Breast epithelium (tissue), 4 donors: ENCODE results near the gene SLC18B1. TPM values are rescaled to one million over a fixed set of nuclear protein-coding genes. Genes with fewer than 3 reads are reported as not detected.

Source experiments
- DNase-seq, 2 donors: peaks; one replicate each; pipeline ENCODE4 v3.0.0-alpha.2; 2019; ENCODE audit warnings: low spot score in 2 of 2
- H3K27ac ChIP-seq, 2 donors: fragments of 200-600 bp; sonication (generic) in 1 of 2; one replicate each; pipeline ENCODE4 v1.5.1; 2016 to 2019; ENCODE audit warnings: mild to moderate bottlenecking in 1 of 2
- H3K27me3 ChIP-seq, 2 donors: fragments of 200-600 bp; sonication (generic) in 1 of 2; one replicate each; pipeline versions ENCODE4 v1.5.1 to v1.6.0; 2017 to 2019; ENCODE audit warnings: control low read depth in 1 of 2, mild to moderate bottlenecking in 1 of 2
- H3K36me3 ChIP-seq: fragments of 200-600 bp; one replicate; pipeline ENCODE4 v1.5.1; 2019
- H3K4me1 ChIP-seq, 2 donors: fragments of 200-600 bp; sonication (generic); one replicate each; pipeline ENCODE4 v1.5.1; 2016 to 2019; ENCODE audit warnings: control low read depth in 1 of 2
- H3K4me3 ChIP-seq, 3 donors: fragments of 200-600 bp; sonication (generic); 1 replicate in 2 of 3; 2 replicates in 1 of 3; pipeline ENCODE4 v1.5.1; 2016 to 2019; ENCODE audit warnings: mild to moderate bottlenecking in 3 of 3, moderate library complexity in 2 of 3
- H3K9me3 ChIP-seq, 2 donors: fragments of 200-600 bp; sonication (generic) in 1 of 2; one replicate each; pipeline ENCODE4 v1.5.1; 2016 to 2019; ENCODE audit warnings: control low read depth in 1 of 2
- CTCF ChIP-seq, 3 donors: fragments of 450-650 bp; IDR thresholded peaks; one replicate each; pipeline ENCODE4 v1.5.1; 2016 to 2017; ENCODE audit warnings: antibody characterized with exemption in 3 of 3, mild to moderate bottlenecking in 3 of 3, moderate library complexity in 3 of 3
- POLR2A ChIP-seq: fragments of 450-650 bp; IDR thresholded peaks from one replicate; pipeline ENCODE4 v1.6.1; 2016; ENCODE audit warnings: antibody characterized with exemption, mild to moderate bottlenecking, moderate library complexity
- POLR2AphosphoS5 ChIP-seq, 3 donors: sonication (generic); formaldehyde crosslinking; IDR thresholded peaks; one replicate each; pipeline ENCODE4 v1.6.1; 2017; ENCODE audit warnings: antibody characterized with exemption in 3 of 3
- intact Hi-C: fragments of 100-400 bp; cut with DNase I; formaldehyde crosslinking; loops from one replicate; pipeline ENCODE4 v1.15.1; 2023; ENCODE audit warnings: low total_unique reads
- total RNA-seq, 3 donors: library from RNA; depleted of rRNA; stranded (reverse); fragments of >200 nt; gene quantifications; one replicate each; pipeline ENCODE4 v1.1.0, GENCODE V29; 2016

Gene SLC18B1
- total RNA-seq, 3 donors from 2014 or later = 8.2 to 14.6 (median 14.1) TPM

DNA sequence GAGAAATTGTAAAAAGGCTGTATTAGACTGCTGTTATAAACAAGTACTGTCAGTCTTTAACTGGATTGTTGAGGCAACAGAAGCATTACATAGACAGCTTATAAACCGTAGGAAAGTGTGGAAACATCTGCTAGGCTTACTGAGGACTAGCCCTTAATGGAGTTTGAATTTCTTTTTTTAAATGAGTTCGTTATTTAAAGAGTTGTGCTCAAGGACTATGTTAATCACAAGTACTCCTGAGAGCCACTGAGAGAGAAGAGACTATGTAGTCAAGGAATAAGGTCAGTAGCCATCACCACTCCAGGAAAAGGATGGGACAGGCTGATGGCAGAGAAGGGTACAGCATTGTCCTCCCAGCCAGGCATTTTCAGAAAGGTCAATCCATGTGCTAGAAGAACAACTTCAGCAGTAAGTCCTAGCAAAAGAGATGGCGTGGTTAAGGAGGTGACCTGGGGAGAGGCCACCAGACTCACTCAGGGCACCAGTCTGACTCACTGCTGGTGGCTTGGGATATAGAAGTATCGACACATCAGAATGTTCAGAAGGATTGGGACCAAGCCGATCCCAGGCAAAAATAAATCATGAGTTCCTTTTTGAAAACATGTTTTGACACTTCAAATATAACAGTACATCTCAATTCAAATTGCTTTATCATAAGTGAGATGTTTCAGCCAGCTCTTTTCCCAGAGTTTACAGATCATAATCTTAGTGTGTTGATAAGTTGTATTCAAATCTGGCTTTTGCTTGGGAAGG lies 22.4 kb upstream of the SLC18B1 start:
- H3K4me1 ChIP-seq = peaks cover 0 to 9% of the 10 kb centered on the region in 2 donors
- no peak for DNase-seq
- H3K27me3 ChIP-seq = no peaks in the 10 kb centered on the region
- H3K9me3 ChIP-seq = no peaks in the 10 kb centered on the region
- intact Hi-C loops = no loop called here
- H3K4me3 ChIP-seq = no peak overlapping the region
- no peak for TF ChIP-seq POLR2AphosphoS5 (IDR thresholded peaks at IDR 0.05)
- no peak for TF ChIP-seq CTCF (IDR thresholded peaks at IDR 0.05)
- TF ChIP-seq POLR2A = no peak
- H3K36me3 ChIP-seq = no peaks in the 10 kb centered on the region
- no peak overlapping the region for H3K27ac ChIP-seq

DNA sequence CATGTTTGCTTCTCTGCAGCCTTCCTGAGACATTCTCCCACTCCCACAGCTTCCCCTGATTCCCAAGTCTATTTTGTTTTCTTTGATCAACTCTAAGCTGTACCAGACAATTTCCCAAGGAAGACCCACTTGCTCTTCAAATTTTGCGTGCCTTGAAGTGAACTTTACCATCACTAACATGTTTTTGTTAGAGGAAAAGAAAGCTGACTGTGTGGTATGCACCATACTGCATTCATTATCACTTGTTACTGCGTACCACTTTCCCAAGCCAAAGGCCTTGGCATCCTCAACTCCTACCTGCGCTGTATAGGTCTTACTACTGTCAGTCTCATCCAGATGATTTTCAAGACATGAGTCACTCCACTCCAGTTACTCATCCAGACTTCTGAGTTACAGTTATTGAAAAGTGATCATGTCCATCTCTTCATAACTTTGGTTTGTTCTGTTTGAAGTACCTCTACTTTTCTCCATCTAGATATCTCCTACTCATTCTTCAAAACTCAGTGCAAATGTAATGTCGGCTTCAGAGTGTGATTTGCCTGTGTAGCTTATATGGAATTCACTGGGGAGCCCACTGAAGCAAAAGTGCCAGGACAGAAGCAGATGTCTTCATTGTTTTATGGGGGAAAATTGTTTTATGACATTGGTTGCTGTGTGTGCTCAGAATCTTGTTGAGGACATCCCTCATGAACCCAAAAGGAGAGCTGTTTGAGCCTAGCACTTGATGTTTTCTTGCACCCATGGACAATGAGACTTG lies 21.1 kb upstream of the SLC18B1 start:
- Histone ChIP-seq H3K9me3 (no peaks in the 10 kb centered on the region), H3K36me3 (no peaks in the 10 kb centered on the region), H3K27me3 (no peaks in the 10 kb centered on the region), H3K4me3 (no peak overlapping the region), H3K4me1 (peaks cover 0 to 15% of the 10 kb centered on the region in 2 donors), H3K27ac (no peak overlapping the region)
- no peak for TF ChIP-seq POLR2A
- no peak for TF ChIP-seq CTCF (IDR thresholded peaks at IDR 0.05)
- TF ChIP-seq POLR2AphosphoS5 (IDR thresholded peaks at IDR 0.05) = no peak
- no peak for DNase-seq
- intact Hi-C loops = no loop called here

DNA sequence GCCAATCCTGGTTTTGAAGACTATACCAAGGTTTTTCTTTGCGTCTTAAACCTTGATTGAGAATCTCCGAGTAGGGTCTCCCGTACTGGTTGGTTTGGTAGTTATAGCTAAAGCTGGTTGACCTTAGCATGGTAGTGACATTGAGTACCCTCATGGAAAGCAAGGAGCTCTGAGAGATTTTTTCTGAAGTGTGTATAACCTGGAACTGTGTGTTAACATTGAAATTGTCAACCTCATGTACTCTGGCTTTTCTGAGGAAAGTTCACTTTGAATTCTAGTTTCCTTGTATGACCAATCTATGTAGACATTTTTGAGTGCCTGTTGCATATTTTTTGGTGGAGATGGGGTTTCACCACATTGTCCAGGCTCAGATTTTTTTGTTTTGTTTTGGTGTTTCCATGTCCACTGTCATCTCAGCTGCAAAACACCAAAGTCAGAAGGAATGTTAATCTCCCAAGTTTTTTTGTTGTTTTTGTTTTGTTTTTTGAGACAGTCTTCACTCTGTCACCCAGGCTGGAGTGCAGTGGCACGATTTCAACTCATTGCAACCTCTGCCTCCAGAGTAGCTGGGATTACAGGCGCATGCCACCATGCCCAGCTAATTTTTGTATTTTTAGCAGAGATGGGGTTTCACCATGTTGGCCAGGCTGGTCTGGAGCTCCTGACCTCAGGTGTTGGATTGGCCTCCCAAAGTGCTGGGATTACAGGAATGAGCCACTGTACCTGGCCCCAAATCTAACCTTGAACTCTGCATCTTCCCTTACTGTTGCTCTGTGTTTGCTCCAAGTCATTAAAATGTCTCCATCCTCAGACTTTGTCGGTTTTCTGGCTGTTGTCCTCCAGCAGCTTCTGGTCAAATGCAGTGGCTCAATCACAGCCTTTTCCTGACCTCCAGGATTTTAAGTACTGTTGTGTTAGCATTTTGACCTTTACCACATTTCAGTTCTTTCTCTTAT lies 20.2 kb upstream of the SLC18B1 start:
- no peaks in the 10 kb centered on the region for H3K36me3 ChIP-seq
- intact Hi-C loops = no loop called here
- TF ChIP-seq CTCF (IDR thresholded peaks at IDR 0.05) (no peak), POLR2AphosphoS5 (IDR thresholded peaks at IDR 0.05) (no peak), POLR2A (no peak)
- no peaks in the 10 kb centered on the region for H3K27me3 ChIP-seq
- no peak for DNase-seq
- H3K9me3 ChIP-seq = no peaks in the 10 kb centered on the region
- H3K4me3 ChIP-seq = no peak overlapping the region
- H3K4me1 ChIP-seq = peaks cover 0 to 15% of the 10 kb centered on the region in 2 donors
- peak overlapping the region in 1 of 2 donors; percentile 4 for H3K27ac ChIP-seq

GRCh38 chr6:132817554-132818403 lies 19.3 kb upstream of the SLC18B1 start:
- H3K4me1 ChIP-seq = peaks cover 0 to 15% of the 10 kb centered on the region in 2 donors
- intact Hi-C loops = no loop called here
- H3K27me3 ChIP-seq = no peaks in the 10 kb centered on the region
- H3K27ac ChIP-seq = peak overlapping the region in 1 of 2 donors; percentile 4
- DNase-seq = no peak
- no peak overlapping the region for H3K4me3 ChIP-seq
- H3K36me3 ChIP-seq = no peaks in the 10 kb centered on the region
- TF ChIP-seq POLR2A (no peak), POLR2AphosphoS5 (IDR thresholded peaks at IDR 0.05) (no peak), CTCF (IDR thresholded peaks at IDR 0.05) (no peak)
- H3K9me3 ChIP-seq = no peaks in the 10 kb centered on the region
